ENCODE results near the gene FMNL2. TPM values are rescaled to one million over a fixed set of nuclear protein-coding genes. Genes with fewer than 3 reads are reported as not detected.

FMNL2 gene
- total and polyA plus RNA-seq, 2 experiments from 2014 or later = 5.1 to 11.7 TPM

GRCh38 chr2:152630466-152630865, 295.5 kb downstream of the FMNL2 start:
- Histone ChIP-seq H3K4me3 (no peak overlapping the region), H3K9me3 (ENCODE audit: low read depth) (no peaks in the 10 kb centered on the region), H3K36me3 (peaks cover 13% of the 10 kb centered on the region), H3K27me3 (no peaks in the 10 kb centered on the region), H3K27ac (no peak overlapping the region), H3K4me1 (ENCODE audit: low read depth) (no peaks in the 10 kb centered on the region)
- no peak for TF ChIP-seq CTCF (IDR thresholded peaks at IDR 0.05; ENCODE audit: low read depth, low read length)
- no peak for DNase-seq (ENCODE audit: low read depth in 1 of 2, low spot score in 1 of 2)

- H3K27ac ChIP-seq = no peak overlapping the region
- DNase-seq (ENCODE audit: low read depth in 1 of 2, low spot score in 1 of 2) = no peak
- no peaks in the 10 kb centered on the region for H3K27me3 ChIP-seq
- peaks cover 14% of the 10 kb centered on the region for H3K36me3 ChIP-seq
- no peak overlapping the region for H3K4me3 ChIP-seq
- no peaks in the 10 kb centered on the region for H3K4me1 ChIP-seq (ENCODE audit: low read depth)
- TF ChIP-seq CTCF (IDR thresholded peaks at IDR 0.05; ENCODE audit: low read depth, low read length) = no peak
- H3K9me3 ChIP-seq (ENCODE audit: low read depth) = no peaks in the 10 kb centered on the region
These were observed 297.8 kb downstream of the FMNL2 start for GRCh38 chr2:152632736-152633135.

- H3K9me3 ChIP-seq (ENCODE audit: low read depth) = no peaks in the 10 kb centered on the region
- peak; percentile 77 for TF ChIP-seq CTCF (IDR thresholded peaks at IDR 0.05; ENCODE audit: low read depth, low read length)
- no peak overlapping the region for H3K4me3 ChIP-seq
- no peaks in the 10 kb centered on the region for H3K4me1 ChIP-seq (ENCODE audit: low read depth)
- peak; percentile 68 to 75 for DNase-seq (ENCODE audit: low read depth in 1 of 2, low spot score in 1 of 2)
- H3K27ac ChIP-seq = no peak overlapping the region
- peaks cover 12% of the 10 kb centered on the region for H3K36me3 ChIP-seq
- H3K27me3 ChIP-seq = no peaks in the 10 kb centered on the region
These were observed 300.8 kb downstream of the FMNL2 start for GRCh38 chr2:152635635-152636298.

- no peak overlapping the region for H3K27ac ChIP-seq
- no peak for TF ChIP-seq CTCF (IDR thresholded peaks at IDR 0.05; ENCODE audit: low read depth, low read length)
- H3K9me3 ChIP-seq (ENCODE audit: low read depth) = no peaks in the 10 kb centered on the region
- peaks cover 14% of the 10 kb centered on the region for H3K36me3 ChIP-seq
- no peak overlapping the region for H3K4me3 ChIP-seq
- no peak for DNase-seq (ENCODE audit: low read depth in 1 of 2, low spot score in 1 of 2)
- H3K27me3 ChIP-seq = no peaks in the 10 kb centered on the region
- no peaks in the 10 kb centered on the region for H3K4me1 ChIP-seq (ENCODE audit: low read depth)
These were observed 302.3 kb downstream of the FMNL2 start for GRCh38 chr2:152637251-152637650.

GRCh38 chr2:152638056-152638455, 303.1 kb downstream of the FMNL2 start:
- peak in 1 of 2 donors; percentile 25 for DNase-seq (ENCODE audit: low read depth in 1 of 2, low spot score in 1 of 2)
- no peaks in the 10 kb centered on the region for H3K9me3 ChIP-seq (ENCODE audit: low read depth)
- H3K4me3 ChIP-seq = no peak overlapping the region
- no peaks in the 10 kb centered on the region for H3K4me1 ChIP-seq (ENCODE audit: low read depth)
- no peak overlapping the region for H3K27ac ChIP-seq
- peaks cover 10% of the 10 kb centered on the region for H3K36me3 ChIP-seq
- H3K27me3 ChIP-seq = no peaks in the 10 kb centered on the region
- TF ChIP-seq CTCF (IDR thresholded peaks at IDR 0.05; ENCODE audit: low read depth, low read length) = no peak

Data from cardiac muscle cell (in vitro differentiated cells and primary cell).